ENCODE data around the gene ATOH7.

- TF ChIP-seq CTCF (IDR thresholded peaks at IDR 0.05; ENCODE audit: low read depth, low read length) (no peak), POLR2A (IDR thresholded peaks at IDR 0.05; ENCODE audit: extremely low read depth, insufficient read length) (no peak)
- TF ChIP-seq, protein P1, sequence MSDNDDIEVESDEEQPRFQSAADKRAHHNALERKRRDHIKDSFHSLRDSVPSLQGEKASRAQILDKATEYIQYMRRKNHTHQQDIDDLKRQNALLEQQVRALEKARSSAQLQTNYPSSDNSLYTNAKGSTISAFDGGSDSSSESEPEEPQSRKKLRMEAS (IDR thresholded peaks at IDR 0.05; ENCODE audit: low read depth, low read length) = no peak
Observed at GRCh38 chr10:68192113-68192512, 39.8 kb downstream of the ATOH7 start.

All from NB4 (cell line).